Right lobe of liver (tissue), 4 donors: ENCODE measurements around the gene UNC119.

Experiments
- CTCF ChIP-seq, 4 donors: fragments of 200-600 bp in 3 of 4; fragments of 450-650 bp in 1 of 4; IDR thresholded peaks; one replicate each; pipeline versions ENCODE4 v1.5.1 to v1.8.0; 2016 to 2022; ENCODE audit warnings: antibody characterized with exemption in 4 of 4, mild to moderate bottlenecking in 2 of 4
- POLR2A ChIP-seq: fragments of 450-650 bp; IDR thresholded peaks from one replicate; pipeline ENCODE4 v1.6.1; 2017; ENCODE audit warnings: antibody characterized with exemption, mild to moderate bottlenecking
- donor health status: DM: no; HTN: no; CAD: no.
- donor health status: DM: no; HTN: no; CAD: no.
- donor health status: DM: no; HTN: yes; CAD: no.

- TF ChIP-seq POLR2A (no peak), CTCF (IDR thresholded peaks at IDR 0.05) (no peak)
Measured at GRCh38 chr17:28551421-28552175, 826 bp downstream of the UNC119 start.
